SW480 (cell line): ENCODE data around the gene DPP6.

Experiments
- DNase-seq: peaks from one replicate; pipeline ENCODE4 v3.0.0-alpha.2; 2016; ENCODE audit warnings: low spot score

DPP6 gene

GRCh38 chr7:154937837-154938236 lies 885.6 kb downstream of the DPP6 start:
- DNase-seq = no peak

GRCh38 chr7:154942691-154943090 lies 890.5 kb downstream of the DPP6 start:
- DNase-seq = no peak
